Endothelial cell of umbilical vein (primary cell): ENCODE data around the gene FAM181A. TPM values are rescaled to one million over a fixed set of nuclear protein-coding genes. Genes with fewer than 3 reads are reported as not detected.

Source experiments
- BruUV-seq: library from RNA; stranded (reverse); fragments of 400-500 nt; replicated peaks from 2 replicates; lab custom pipeline; 2021; lab: Mats Ljungman, UMichigan
- CTCF ChIA-PET: fragments of 300-600, 350-600 bp; sonication (Branson Sonifier 250); formaldehyde crosslinking; loops from one replicate; lab custom pipeline; 2021; ENCODE audit warnings: antibody characterized with exemption, inconsistent platforms; lab: Charles Lee
- POLR2A ChIA-PET: fragments of 300-600, 350-600 bp; sonication (Branson Sonifier 250); formaldehyde crosslinking; loops from one replicate; lab custom pipeline; 2021; ENCODE audit warnings: antibody characterized with exemption, inconsistent platforms; lab: Charles Lee
- DNase-seq: peaks from one replicate; pipeline ENCODE4 v3.0.0-alpha.2; 2011; ENCODE audit warnings: low read depth, low spot score
- FAIRE-seq: peaks from 2 replicates; lab custom pipeline; 2011; peaks lifted over from hg19 to GRCh38; lab: Jason Lieb, UNC
- H2AFZ ChIP-seq: 2 replicates; pipeline ENCODE4 v1.6.0; 2012; ENCODE audit warnings: low read depth, low read length, control low read depth, inconsistent platforms
- H3K27ac ChIP-seq: 2 replicates; pipeline ENCODE4 v1.5.1; 2011; ENCODE audit warnings: low read depth, mild to moderate bottlenecking, control low read depth, low read length, moderate library complexity; ENCODE audit not compliant: insufficient read depth
- H3K27me3 ChIP-seq, 2 experiments: 2 replicates each; pipeline versions ENCODE4 v1.6.0 to v1.6.1; 2011; ENCODE audit warnings: low read length in 2 of 2, mixed read lengths in 1 of 2; ENCODE audit not compliant: control insufficient read depth in 2 of 2, insufficient read depth in 2 of 2
- H3K36me3 ChIP-seq, 2 experiments: 2 replicates in 1 of 2; 3 replicates in 1 of 2; pipeline ENCODE4 v1.5.1; 2011; ENCODE audit warnings: low read length in 2 of 2, mild to moderate bottlenecking in 1 of 2, moderate library complexity in 1 of 2; ENCODE audit not compliant: control insufficient read depth in 2 of 2, insufficient read depth in 2 of 2; ENCODE audit errors: extremely low read depth in 1 of 2
- H3K4me1 ChIP-seq: 3 replicates; pipeline ENCODE4 v1.5.1; 2011; ENCODE audit warnings: mild to moderate bottlenecking, low read length; ENCODE audit not compliant: control insufficient read depth, insufficient read depth; ENCODE audit errors: extremely low read depth
- H3K4me2 ChIP-seq: 2 replicates; pipeline ENCODE4 v1.6.1; 2011; ENCODE audit warnings: low read length, control low read depth, mixed read lengths; ENCODE audit not compliant: insufficient read depth
- H3K4me3 ChIP-seq, 3 experiments: fragments of 200-600 bp in 1 of 3; sonication (generic), shearing (Covaris generic) in 1 of 3; replicated peaks in 1 of 3; 2 replicates each; pipeline ENCODE4 v1.5.1; 2011 to 2016; ENCODE audit warnings: control low read depth in 3 of 3, low read length in 3 of 3, mild to moderate bottlenecking in 2 of 3, inconsistent platforms in 1 of 3, low read depth in 1 of 3, moderate library complexity in 1 of 3; ENCODE audit not compliant: insufficient read depth in 1 of 3
- H3K79me2 ChIP-seq: 2 replicates; pipeline ENCODE4 v1.6.0; 2012; ENCODE audit warnings: low read length, inconsistent platforms; ENCODE audit not compliant: control insufficient read depth, insufficient read depth
- H3K9ac ChIP-seq: replicated peaks from 2 replicates; pipeline ENCODE3; 2011; ENCODE audit warnings: low read length, control low read depth; ENCODE audit not compliant: insufficient read depth; ENCODE audit errors: extremely low read depth
- H3K9me1 ChIP-seq: replicated peaks from 3 replicates; pipeline ENCODE4 v1.6.0; 2011; ENCODE audit warnings: mild to moderate bottlenecking, low read length; ENCODE audit not compliant: control insufficient read depth, insufficient read depth; ENCODE audit errors: extremely low read depth
- H3K9me3 ChIP-seq: replicated peaks from 2 replicates; pipeline ENCODE4 v1.5.1; 2012; ENCODE audit warnings: low read length, inconsistent platforms; ENCODE audit not compliant: control insufficient read depth, insufficient read depth
- H4K20me1 ChIP-seq: replicated peaks from 2 replicates; pipeline ENCODE3; 2011; ENCODE audit warnings: mild to moderate bottlenecking, low read length; ENCODE audit not compliant: control insufficient read depth, insufficient read depth; ENCODE audit errors: extremely low read depth
- CTCF ChIP-seq, 2 donors: IDR thresholded peaks; 1 replicate in 1 of 2; 2 replicates in 1 of 2; pipeline ENCODE4 v1.5.1; 2011; ENCODE audit warnings: low read length in 2 of 2, mild to moderate bottlenecking in 2 of 2, moderate library complexity in 2 of 2, control low read depth in 1 of 2, inconsistent platforms in 1 of 2, low read depth in 1 of 2; ENCODE audit not compliant: insufficient read depth in 1 of 2; ENCODE audit errors: extremely low read depth in 1 of 2
- EZH2 ChIP-seq: IDR thresholded peaks from 2 replicates; pipeline ENCODE4 v1.6.1; 2012; ENCODE audit warnings: borderline replicate concordance, low read depth, mild to moderate bottlenecking, moderate library complexity, low read length, inconsistent platforms; ENCODE audit not compliant: severe bottlenecking
- FOS ChIP-seq: IDR thresholded peaks from 2 replicates; pipeline ENCODE4 v1.6.1; 2011; ENCODE audit warnings: mild to moderate bottlenecking, low read length, moderate library complexity, borderline replicate concordance; ENCODE audit not compliant: insufficient read depth
- GATA2 ChIP-seq: IDR thresholded peaks from 2 replicates; pipeline ENCODE4 v1.7.0; 2011; ENCODE audit warnings: low read depth, mild to moderate bottlenecking, moderate library complexity, mixed read lengths, low read length; ENCODE audit not compliant: insufficient read length, insufficient read depth
- JUN ChIP-seq: IDR thresholded peaks from 2 replicates; pipeline ENCODE4 v1.6.1; 2011; ENCODE audit warnings: borderline replicate concordance, low read depth; ENCODE audit not compliant: insufficient read length, insufficient read depth
- MAX ChIP-seq: IDR thresholded peaks from 2 replicates; pipeline ENCODE4 v1.6.1; 2011; ENCODE audit not compliant: insufficient read depth, insufficient read length
- MYC ChIP-seq: IDR thresholded peaks from one replicate; pipeline ENCODE4 v1.6.1; 2011; ENCODE audit warnings: mild to moderate bottlenecking, low read depth, low read length
- POLR2A ChIP-seq: IDR thresholded peaks from 2 replicates; pipeline ENCODE4 v1.6.1; 2012; ENCODE audit warnings: low read depth, mild to moderate bottlenecking, control low read depth, low read length
- POLR2AphosphoS5 ChIP-seq: IDR thresholded peaks from 2 replicates; pipeline ENCODE4 v1.6.1; 2012; ENCODE audit warnings: low read depth, mild to moderate bottlenecking, control low read depth, low read length, moderate library complexity; ENCODE audit not compliant: insufficient read depth
- dilution Hi-C: fragments of 300-500 bp; cut with MboI; formaldehyde crosslinking; loops from one replicate; pipeline ENCODE4 v1.15.0; 2019; ENCODE audit warnings: low sequenced_read_pairs; ENCODE audit not compliant: extremely low pct_ligation_motif_present
- intact Hi-C: fragments of 100-400 bp; cut with micrococcal nuclease; formaldehyde crosslinking; loops from one replicate; pipeline ENCODE4 v1.10.0; 2022
- polyA plus RNA-seq, 4 experiments: library from polyadenylated mRNA; depleted of rRNA in 3 of 4; stranded (reverse) in 3 of 4; unstranded in 1 of 4; fragments of >200 nt; gene quantifications; 2 replicates each; pipeline versions ENCODE4 v1.2.1 to v1.2.3, GENCODE V29; 2011 to 2012; ENCODE audit warnings: missing spikeins in 1 of 4
- total RNA-seq: library from RNA; stranded (reverse); gene quantifications from 2 replicates; pipeline ENCODE4 v1.2.3, GENCODE V29; 2021

The FAM181A gene
- total and polyA plus RNA-seq, 2 donors (not counting 3 experiments of a cell fraction or from before 2014, with no cell fraction given), result not detected

- H3K9me3 ChIP-seq, result no peaks in the 10 kb centered on the region
- H3K9ac ChIP-seq, result no peak overlapping the region
- H3K4me2 ChIP-seq, result no peak overlapping the region
- H3K27me3 ChIP-seq, result no peaks in the 10 kb centered on the region
- BruUV-seq, result no TSS peak
- dilution Hi-C loops, result no loop called here
- H3K4me1 ChIP-seq, result no peaks in the 10 kb centered on the region
- no peak overlapping the region for H3K27ac ChIP-seq
- intact Hi-C loops, result no loop called here
- H3K9me1 ChIP-seq, result no peaks in the 10 kb centered on the region
- DNase-seq (no peak), FAIRE-seq (no peak)
- H2AFZ ChIP-seq, result no peak overlapping the region
- ChIA-PET CTCF (interaction anchor here (1.6 kb wide), 1 partner anchor 10 kb away, joined by 4 read pairs; no protein-coding TSS in a partner anchor), POLR2A (no interaction called here)
- TF ChIP-seq GATA2 (no peak), MYC (no peak), MAX (no peak), EZH2 (no peak), POLR2A (no peak), CTCF (IDR thresholded peaks at IDR 0.05; ENCODE audit: extremely low read depth in 1 of 2, insufficient read depth in 1 of 2, low read depth in 1 of 2, low read length in 2 of 2) (no peak), POLR2AphosphoS5 (no peak), FOS (no peak), JUN (no peak)
- H3K4me3 ChIP-seq, result no peak overlapping the region
- no peaks in the 10 kb centered on the region for H3K36me3 ChIP-seq
- H4K20me1 ChIP-seq, result no peaks in the 10 kb centered on the region
- no peaks in the 10 kb centered on the region for H3K79me2 ChIP-seq
These were observed 28.4 kb upstream of the FAM181A start for GRCh38 chr14:93898731-93899130.
